ENCODE results near the gene WSCD1. TPM values are rescaled to one million over a fixed set of nuclear protein-coding genes. Genes with fewer than 3 reads are reported as not detected.

The WSCD1 gene
- total and polyA plus RNA-seq, 3 donors from 2014 or later = 11.6 to 33.8 (median 12.9) TPM

- Histone ChIP-seq H3K36me3 (ENCODE audit: low read depth, missing control alignments) (no peaks in the 10 kb centered on the region), H3K27me3 (no peaks in the 10 kb centered on the region), H3K9me3 (no peaks in the 10 kb centered on the region), H3K4me1 (no peaks in the 10 kb centered on the region), H3K27ac (no peak overlapping the region), H3K4me3 (no peak overlapping the region)
- intact Hi-C loops (cut with DNase I; ENCODE audit: low total_unique reads) = loop anchor here (10.0 kb wide), 1 partner anchor 59 kb away; no protein-coding TSS in a partner anchor
- 78 to 80% methylated on average over 9 of the region's 9 CpGs for WGBS, 2 donors
- TF ChIP-seq POLR2A (IDR thresholded peaks at IDR 0.05) (no peak), CTCF (IDR thresholded peaks at IDR 0.05) (no peak)
- no peak for DNase-seq
Observed at GRCh38 chr17:6085812-6086211, 15.6 kb downstream of the WSCD1 start.

GRCh38 chr17:6086603-6087400 lies 16.6 kb downstream of the WSCD1 start:
- Histone ChIP-seq H3K27ac (no peak overlapping the region), H3K36me3 (ENCODE audit: low read depth, missing control alignments) (no peaks in the 10 kb centered on the region), H3K9me3 (no peaks in the 10 kb centered on the region), H3K4me3 (no peak overlapping the region), H3K4me1 (no peaks in the 10 kb centered on the region), H3K27me3 (no peaks in the 10 kb centered on the region)
- intact Hi-C loops (cut with DNase I; ENCODE audit: low total_unique reads) = loop anchor here (10.0 kb wide), 1 partner anchor 58 kb away; no protein-coding TSS in a partner anchor
- TF ChIP-seq POLR2A (IDR thresholded peaks at IDR 0.05) (no peak), CTCF (IDR thresholded peaks at IDR 0.05) (no peak)
- DNase-seq = no peak
- WGBS, 2 donors = 86 to 89% methylated on average over 21 to 28 of the region's 28 CpGs

- H3K36me3 ChIP-seq (ENCODE audit: low read depth, missing control alignments) = no peaks in the 10 kb centered on the region
- no peaks in the 10 kb centered on the region for H3K9me3 ChIP-seq
- H3K27ac ChIP-seq = no peak overlapping the region
- DNase-seq = no peak
- TF ChIP-seq POLR2A (IDR thresholded peaks at IDR 0.05) (no peak), CTCF (IDR thresholded peaks at IDR 0.05) (no peak)
- WGBS, 2 donors = 95 to 100% methylated on average over 3 to 4 of the region's 4 CpGs
- H3K4me1 ChIP-seq = no peaks in the 10 kb centered on the region
- no peak overlapping the region for H3K4me3 ChIP-seq
- H3K27me3 ChIP-seq = no peaks in the 10 kb centered on the region
- intact Hi-C loops (cut with DNase I; ENCODE audit: low total_unique reads) = loop anchor here (10.0 kb wide), 1 partner anchor 57 kb away; no protein-coding TSS in a partner anchor
Observed at GRCh38 chr17:6088141-6088540, 18.0 kb downstream of the WSCD1 start.

- TF ChIP-seq CTCF (IDR thresholded peaks at IDR 0.05) (no peak), POLR2A (IDR thresholded peaks at IDR 0.05) (no peak)
- Histone ChIP-seq H3K4me1 (no peaks in the 10 kb centered on the region), H3K27me3 (no peaks in the 10 kb centered on the region), H3K27ac (no peak overlapping the region), H3K9me3 (no peaks in the 10 kb centered on the region), H3K4me3 (no peak overlapping the region), H3K36me3 (ENCODE audit: low read depth, missing control alignments) (no peaks in the 10 kb centered on the region)
- intact Hi-C loops (cut with DNase I; ENCODE audit: low total_unique reads) = no loop called here
- 72 to 84% methylated on average over 17 to 20 of the region's 20 CpGs for WGBS, 2 donors
- DNase-seq = no peak
Observed at GRCh38 chr17:6090253-6090652, 20.1 kb downstream of the WSCD1 start.

Data from testis (tissue), 3 donors.